ENCODE data around the gene SPHK1.

SPHK1 gene

DNA sequence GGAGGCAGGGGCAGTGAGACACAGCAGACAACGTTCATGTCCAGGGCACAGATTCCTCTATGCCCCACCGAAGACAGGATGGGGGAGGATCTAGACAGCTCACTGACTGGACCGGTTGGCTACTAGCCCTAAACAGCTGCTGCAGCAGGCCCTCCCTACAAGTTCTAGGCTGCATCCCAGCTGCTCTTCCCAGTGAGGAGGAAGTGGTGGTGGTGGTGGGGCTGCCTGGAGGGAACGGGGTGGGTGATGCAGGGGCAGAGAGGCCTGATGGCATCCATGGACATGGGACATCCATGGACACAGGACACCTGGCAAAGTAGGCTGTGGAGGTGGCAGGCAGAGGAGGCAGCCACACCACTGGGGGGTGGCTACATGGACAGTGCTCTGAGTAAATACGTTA lies 18.3 kb downstream of the SPHK1 start:
- TF ChIP-seq GATA3 (IDR thresholded peaks at IDR 0.05; ENCODE audit: low read depth, low read length) (no peak), GATA2 (IDR thresholded peaks at IDR 0.05; ENCODE audit: low read depth, low read length) (no peak)

DNA sequence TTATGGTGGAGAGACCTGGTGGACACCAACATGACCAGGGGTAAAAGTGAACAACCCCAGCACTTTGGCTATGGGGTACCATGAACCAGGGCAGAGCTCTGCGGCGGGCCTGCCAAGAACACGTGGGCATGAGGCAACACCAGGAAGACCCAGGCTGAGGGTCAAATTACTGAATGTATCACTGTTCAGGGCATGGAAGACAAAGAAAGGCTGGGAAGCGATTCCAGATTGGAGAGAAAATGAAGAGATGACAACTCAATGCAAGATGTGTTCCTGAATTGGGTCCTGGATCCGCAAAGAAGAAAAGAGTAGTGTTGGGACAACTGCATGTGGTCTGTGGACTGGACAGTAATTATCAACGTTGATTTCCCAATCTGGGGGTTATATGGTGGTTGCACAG lies 19.8 kb downstream of the SPHK1 start:
- TF ChIP-seq GATA3 (IDR thresholded peaks at IDR 0.05; ENCODE audit: low read depth, low read length) (no peak), GATA2 (IDR thresholded peaks at IDR 0.05; ENCODE audit: low read depth, low read length) (no peak)

GRCh38 chr17:76404976-76405563 lies 20.7 kb downstream of the SPHK1 start:
- TF ChIP-seq GATA3 (IDR thresholded peaks at IDR 0.05; ENCODE audit: low read depth, low read length): no peak
- TF ChIP-seq GATA2 (IDR thresholded peaks at IDR 0.05; ENCODE audit: low read depth, low read length): no peak

- TF ChIP-seq GATA3 (IDR thresholded peaks at IDR 0.05; ENCODE audit: low read depth, low read length) (no peak), GATA2 (IDR thresholded peaks at IDR 0.05; ENCODE audit: low read depth, low read length) (no peak)
These were observed 21.2 kb downstream of the SPHK1 start for GRCh38 chr17:76405607-76405966.

GRCh38 chr17:76405967-76406647 lies 21.7 kb downstream of the SPHK1 start:
- no peak for TF ChIP-seq GATA3 (IDR thresholded peaks at IDR 0.05; ENCODE audit: low read depth, low read length)
- peak; percentile 97 for TF ChIP-seq GATA2 (IDR thresholded peaks at IDR 0.05; ENCODE audit: low read depth, low read length)

GRCh38 chr17:76407509-76407908 lies 23.1 kb downstream of the SPHK1 start:
- TF ChIP-seq GATA3 (IDR thresholded peaks at IDR 0.05; ENCODE audit: low read depth, low read length): no peak
- no peak for TF ChIP-seq GATA2 (IDR thresholded peaks at IDR 0.05; ENCODE audit: low read depth, low read length)

- no peak for TF ChIP-seq GATA3 (IDR thresholded peaks at IDR 0.05; ENCODE audit: low read depth, low read length)
- TF ChIP-seq GATA2 (IDR thresholded peaks at IDR 0.05; ENCODE audit: low read depth, low read length): no peak
These were observed 23.8 kb downstream of the SPHK1 start for GRCh38 chr17:76408037-76408849.

GRCh38 chr17:76410328-76410965 lies 26.0 kb downstream of the SPHK1 start:
- TF ChIP-seq GATA3 (IDR thresholded peaks at IDR 0.05; ENCODE audit: low read depth, low read length): no peak
- TF ChIP-seq GATA2 (IDR thresholded peaks at IDR 0.05; ENCODE audit: low read depth, low read length): no peak

GRCh38 chr17:76411247-76411646 lies 26.8 kb downstream of the SPHK1 start:
- TF ChIP-seq GATA2 (IDR thresholded peaks at IDR 0.05; ENCODE audit: low read depth, low read length) (no peak), GATA3 (IDR thresholded peaks at IDR 0.05; ENCODE audit: low read depth, low read length) (no peak)

DNA sequence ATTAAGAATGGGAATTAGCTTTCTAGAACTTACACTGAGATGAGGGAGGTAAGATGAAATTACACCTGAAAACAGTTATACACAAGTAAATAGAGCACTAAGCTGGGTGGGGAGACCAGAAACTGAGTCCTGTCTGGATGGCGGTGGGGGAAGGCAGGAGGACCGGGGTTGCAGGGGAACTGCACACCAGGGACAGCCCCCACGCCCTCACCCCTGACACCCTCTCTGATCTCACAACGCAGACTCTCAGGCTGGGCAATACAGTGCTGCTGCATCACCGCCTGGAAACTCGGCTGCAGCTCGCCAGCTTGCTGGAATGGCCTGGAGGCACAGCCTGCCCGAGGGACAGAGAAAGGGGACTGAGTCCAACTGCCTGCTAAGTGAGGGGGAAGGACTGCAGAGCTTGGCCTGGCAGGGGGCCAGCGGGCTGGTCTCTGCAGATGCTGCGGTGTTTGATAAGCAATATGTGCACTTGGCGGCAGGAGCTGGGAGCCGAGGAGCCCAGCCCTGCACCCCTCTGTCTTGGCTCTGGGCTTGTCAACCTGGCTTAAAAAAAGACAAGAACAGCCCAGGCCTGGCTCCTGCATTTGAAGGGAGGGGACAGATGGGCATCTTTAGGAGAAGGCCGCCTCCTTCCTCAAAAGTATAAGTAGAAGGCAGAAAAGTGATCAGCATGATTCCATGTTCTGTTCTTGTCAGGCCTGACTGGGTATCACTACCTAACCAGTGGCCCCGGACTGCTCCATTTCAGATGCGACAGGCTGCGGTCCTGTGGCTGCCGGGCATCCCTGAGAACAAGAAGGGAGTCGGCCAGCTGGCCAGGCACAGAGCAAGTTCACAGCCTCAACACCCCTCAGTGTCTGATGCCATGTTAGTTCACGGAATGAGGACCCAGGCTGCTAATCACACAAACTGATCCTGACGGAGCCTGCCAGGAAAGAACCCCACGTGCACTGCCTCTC lies 30.2 kb downstream of the SPHK1 start:
- peak; percentile 82 for TF ChIP-seq GATA2 (IDR thresholded peaks at IDR 0.05; ENCODE audit: low read depth, low read length)
- TF ChIP-seq GATA3 (IDR thresholded peaks at IDR 0.05; ENCODE audit: low read depth, low read length): no peak

DNA sequence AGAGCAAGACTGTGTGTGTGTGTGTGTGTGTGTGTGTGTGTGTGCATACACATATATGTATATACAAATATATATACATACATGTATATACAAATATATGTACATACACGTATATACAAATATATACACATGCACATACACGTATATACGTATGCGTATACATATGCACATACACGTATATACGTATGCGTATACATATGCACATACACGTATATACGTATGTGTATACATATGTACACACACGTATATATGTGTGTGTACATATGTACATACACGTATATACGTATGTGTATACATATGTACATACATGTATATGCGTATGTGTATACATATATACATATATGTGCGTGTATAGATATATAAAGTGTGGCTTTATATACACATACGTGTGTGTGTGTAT lies 31.4 kb downstream of the SPHK1 start:
- TF ChIP-seq GATA2 (IDR thresholded peaks at IDR 0.05; ENCODE audit: low read depth, low read length): no peak
- TF ChIP-seq GATA3 (IDR thresholded peaks at IDR 0.05; ENCODE audit: low read depth, low read length): no peak

DNA sequence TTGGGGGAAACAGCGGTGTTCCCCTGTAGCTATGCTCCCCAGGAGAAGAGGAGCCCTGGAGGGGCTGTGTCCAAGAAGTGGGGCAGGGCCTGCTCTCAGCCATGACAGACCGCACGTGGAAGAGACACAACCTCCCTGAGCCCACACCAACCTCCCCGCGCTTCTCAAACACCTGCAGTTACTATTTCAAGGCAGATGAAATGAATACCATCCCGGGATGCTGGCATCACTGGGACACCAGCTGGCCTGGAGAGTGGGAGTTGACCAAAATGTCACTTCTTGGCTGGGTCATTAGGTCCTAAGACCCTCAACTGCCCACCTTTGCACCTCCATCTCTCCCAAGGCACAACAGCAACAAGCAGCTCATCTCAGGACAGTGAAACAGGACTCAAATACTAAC lies 32.0 kb downstream of the SPHK1 start:
- no peak for TF ChIP-seq GATA2 (IDR thresholded peaks at IDR 0.05; ENCODE audit: low read depth, low read length)
- TF ChIP-seq GATA3 (IDR thresholded peaks at IDR 0.05; ENCODE audit: low read depth, low read length): no peak

DNA sequence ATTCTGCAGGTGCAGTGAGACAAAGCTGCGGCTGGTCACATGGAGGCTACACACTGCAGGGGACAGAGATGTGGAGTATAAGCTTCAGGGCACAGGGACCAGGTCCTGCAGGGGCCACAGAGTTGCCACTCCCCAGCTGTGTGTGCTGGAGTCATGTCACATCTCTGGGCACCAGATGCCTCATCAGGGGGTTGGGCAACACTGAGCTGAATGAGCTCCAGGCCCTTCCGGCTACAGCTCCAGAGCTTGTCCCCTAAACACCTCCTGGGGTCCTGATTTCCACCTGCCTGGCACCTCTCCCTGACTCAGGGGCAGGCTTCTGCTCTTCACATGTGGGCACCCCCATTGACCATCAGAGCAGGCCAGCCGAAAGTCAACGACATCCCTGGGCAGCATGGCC lies 32.5 kb downstream of the SPHK1 start:
- TF ChIP-seq GATA2 (IDR thresholded peaks at IDR 0.05; ENCODE audit: low read depth, low read length): no peak
- no peak for TF ChIP-seq GATA3 (IDR thresholded peaks at IDR 0.05; ENCODE audit: low read depth, low read length)
